Right ventricle myocardium superior (tissue), 1 donor: ENCODE results near the gene RASSF3. TPM values are rescaled to one million over a fixed set of nuclear protein-coding genes. Genes with fewer than 3 reads are reported as not detected.
"Not testable (repeated sequence)": the region's sequence is repeated elsewhere in the genome, so short reads cannot be mapped to it uniquely, and the experiment has no call there.

Source experiments
- ATAC-seq: fragments of 200-7000 bp; cut with Tn5 transposase; one replicate; pipeline ENCODE4 v1.9.1; 2020; ENCODE audit warnings: mild to moderate bottlenecking; ENCODE audit not compliant: poor library complexity
- DNase-seq: peaks from one replicate; pipeline ENCODE4 v3.0.0-alpha.2; 2020
- intact Hi-C: fragments of 100-400 bp; cut with DNase I; formaldehyde crosslinking; loops from one replicate; pipeline ENCODE4 v1.11.2; 2022
- long read RNA-seq: library from polyadenylated mRNA; unstranded; transcript quantifications from one replicate; pipeline ENCODE4 v2.0.0, GENCODE V29; 2021
- total RNA-seq: library from RNA; stranded (reverse); fragmentation: NEBNext Ultra II Directional; extraction: Animal tissue kit (Norgen Biotek cat#: 25700); gene quantifications from one replicate; pipeline ENCODE4 v1.2.1, GENCODE V29; 2021
- donor health status: DM: no; HTN: yes; CAD: no; lungs with severe emphysema.

The RASSF3 gene, protein sequence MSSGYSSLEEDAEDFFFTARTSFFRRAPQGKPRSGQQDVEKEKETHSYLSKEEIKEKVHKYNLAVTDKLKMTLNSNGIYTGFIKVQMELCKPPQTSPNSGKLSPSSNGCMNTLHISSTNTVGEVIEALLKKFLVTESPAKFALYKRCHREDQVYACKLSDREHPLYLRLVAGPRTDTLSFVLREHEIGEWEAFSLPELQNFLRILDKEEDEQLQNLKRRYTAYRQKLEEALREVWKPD
- total RNA-seq = 117 TPM
- long read RNA-seq, transcript RASSF3-204 (5 exons, 3,492 nt) = major isoform, 67 of 81 reads
- long read RNA-seq, partial matches to known transcripts = 8 of 81 reads
- long read RNA-seq, other reads (novel, unspliced or antisense) = 5 of 81 reads

DNA sequence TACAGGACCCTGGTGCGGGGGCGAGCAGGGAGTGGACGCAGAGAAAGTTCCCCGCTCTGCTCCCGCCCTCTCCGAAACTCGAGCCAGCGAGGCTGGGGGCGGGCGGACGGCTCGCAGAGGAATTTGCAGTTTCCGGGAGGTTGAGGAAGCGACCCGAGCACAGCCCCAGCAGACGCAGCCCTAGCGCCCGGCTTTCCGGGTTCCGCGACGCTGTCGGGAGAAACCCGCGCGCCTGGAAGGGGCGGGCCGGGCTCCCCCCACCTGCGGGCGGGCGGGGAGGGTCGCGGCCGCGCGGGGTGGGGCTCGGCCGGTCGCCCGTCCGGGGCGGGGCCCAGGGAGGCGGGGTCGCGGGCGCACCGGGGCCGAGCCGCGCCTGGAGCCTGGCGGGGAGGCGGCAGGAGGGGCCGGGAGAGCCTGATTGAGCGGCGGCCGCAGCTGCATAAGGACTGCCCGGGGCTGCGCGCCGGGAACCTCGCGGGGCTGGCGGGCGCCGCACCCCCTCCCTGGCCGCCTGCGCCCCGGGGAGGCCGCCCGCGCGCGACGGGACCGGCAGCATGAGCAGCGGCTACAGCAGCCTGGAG is at the start of gene RASSF3:
Gene RASSF3, plus strand, starts transcription at position 417 of the 581 bp plus-strand sequence. Its CDS starts 138 bp downstream, at position 555.
- intact Hi-C loops = loop anchor here (5.0 kb wide), 1 partner anchor 87 kb away; no protein-coding TSS in a partner anchor
- peak; percentile 86 for ATAC-seq
- DNase-seq = peak; percentile 88

DNA sequence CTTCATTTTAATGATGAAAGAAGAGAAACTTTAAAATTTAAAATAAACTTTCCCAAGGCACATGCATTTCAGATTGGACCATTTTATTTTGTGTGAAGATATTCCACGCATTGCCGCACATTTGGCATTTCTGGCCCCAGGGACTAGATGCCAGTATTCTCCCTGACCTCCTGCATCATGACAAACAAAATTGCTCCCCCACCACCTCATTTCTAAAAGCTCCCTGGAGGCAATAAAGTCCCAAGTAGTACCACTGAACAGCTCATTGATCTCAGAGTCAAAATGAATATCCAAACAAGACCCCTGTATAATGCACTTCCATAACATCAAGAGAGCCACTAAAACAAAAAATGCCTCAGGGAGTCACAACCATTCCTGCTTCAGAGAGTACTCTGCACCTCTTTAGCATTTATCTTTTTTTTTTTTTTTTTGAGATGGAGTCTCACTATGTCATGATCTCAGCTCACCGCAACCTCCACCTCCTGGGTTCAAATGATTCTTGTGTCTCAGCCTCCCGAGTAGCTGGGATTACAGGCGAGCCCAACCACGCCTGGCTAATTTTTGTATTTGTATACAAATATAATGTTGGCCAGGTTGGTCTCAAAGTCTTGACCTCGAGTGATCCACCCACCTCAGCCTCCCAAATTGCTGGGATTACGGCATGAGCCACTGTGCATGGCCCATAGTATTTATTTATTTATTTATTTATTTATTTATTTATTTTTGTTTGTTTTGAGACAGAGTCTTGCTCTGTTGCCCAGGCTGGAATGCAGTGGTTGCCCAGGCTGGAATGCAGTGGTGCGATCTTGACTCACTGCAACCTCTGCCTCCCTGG is 48.8 kb upstream of the RASSF3 start:
- intact Hi-C loops = no loop called here
- DNase-seq (no peak), ATAC-seq (no peak)

DNA sequence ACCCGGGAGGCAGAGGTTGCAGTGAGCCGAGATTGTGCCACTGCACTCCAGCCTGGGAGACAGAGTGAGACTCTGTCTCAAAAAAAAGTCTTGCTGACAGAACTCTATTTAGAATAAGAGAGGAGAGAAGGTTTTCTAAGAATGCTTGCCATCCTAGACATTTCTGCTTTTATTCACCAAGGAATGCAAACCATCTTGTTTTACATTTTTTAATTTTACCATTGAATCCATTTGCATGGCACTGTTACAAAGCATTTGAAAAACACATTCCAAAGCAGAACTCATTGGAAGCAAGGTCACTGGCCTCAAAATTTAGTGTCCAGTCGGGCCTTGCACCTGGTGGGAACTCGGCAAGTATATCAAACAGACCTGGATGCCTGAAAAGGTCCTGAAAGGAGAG is 44.2 kb upstream of the RASSF3 start:
- no peak for DNase-seq
- no peak for ATAC-seq
- intact Hi-C loops = no loop called here

DNA sequence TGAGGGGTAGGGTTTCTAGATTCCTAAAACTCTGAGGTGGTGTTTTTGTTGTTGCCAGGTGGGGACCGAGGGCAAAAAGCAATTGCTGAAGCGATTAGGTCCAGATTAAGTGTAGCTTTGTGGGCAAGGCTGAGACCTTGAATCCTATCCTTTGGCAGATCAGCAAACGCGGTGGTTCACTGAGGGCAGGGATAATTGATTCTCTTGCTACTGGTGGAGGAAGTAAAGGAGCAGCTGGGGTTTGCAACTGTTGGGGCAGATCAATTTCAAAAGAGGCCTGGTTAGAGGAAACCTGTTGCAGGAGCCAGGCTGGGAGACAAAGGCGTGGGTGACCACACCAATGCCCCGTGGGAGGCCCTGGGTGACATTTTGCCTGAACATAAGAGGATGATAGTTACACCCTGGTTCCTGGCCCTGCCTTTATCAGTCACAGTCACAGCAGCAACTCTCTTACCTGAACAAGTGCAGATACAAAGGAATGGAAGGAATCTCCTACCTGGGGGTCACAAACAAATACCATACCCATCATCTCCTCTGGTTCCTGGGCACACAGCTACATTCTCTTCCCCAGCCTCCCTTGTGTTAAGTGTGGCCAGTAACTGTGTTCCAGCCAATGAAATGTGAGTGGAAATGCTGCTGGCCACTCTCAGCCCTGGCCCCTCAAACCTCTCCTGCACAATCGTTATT is 43.3 kb upstream of the RASSF3 start:
- intact Hi-C loops = no loop called here
- no peak for DNase-seq
- ATAC-seq = no peak

DNA sequence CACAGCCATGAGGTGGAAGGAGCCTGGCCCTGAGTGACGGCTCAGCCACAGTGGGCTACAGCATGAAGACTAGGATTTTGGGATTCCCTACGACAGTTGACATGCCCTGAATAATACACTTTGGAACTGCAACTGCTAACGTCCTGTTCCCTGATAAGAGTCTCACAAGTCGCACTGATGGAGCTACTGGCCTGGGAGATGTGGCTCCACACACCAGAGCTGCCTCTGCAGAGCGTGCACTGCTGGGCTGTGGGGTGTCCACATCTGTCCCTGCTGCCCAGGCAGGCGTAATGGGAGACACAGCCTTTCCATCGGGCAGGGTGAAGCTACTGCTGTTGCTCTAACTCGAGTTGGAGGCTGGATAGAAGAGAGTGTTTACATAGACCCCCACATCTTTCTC is 42.7 kb upstream of the RASSF3 start:
- ATAC-seq = no peak
- intact Hi-C loops = no loop called here
- no peak for DNase-seq

DNA sequence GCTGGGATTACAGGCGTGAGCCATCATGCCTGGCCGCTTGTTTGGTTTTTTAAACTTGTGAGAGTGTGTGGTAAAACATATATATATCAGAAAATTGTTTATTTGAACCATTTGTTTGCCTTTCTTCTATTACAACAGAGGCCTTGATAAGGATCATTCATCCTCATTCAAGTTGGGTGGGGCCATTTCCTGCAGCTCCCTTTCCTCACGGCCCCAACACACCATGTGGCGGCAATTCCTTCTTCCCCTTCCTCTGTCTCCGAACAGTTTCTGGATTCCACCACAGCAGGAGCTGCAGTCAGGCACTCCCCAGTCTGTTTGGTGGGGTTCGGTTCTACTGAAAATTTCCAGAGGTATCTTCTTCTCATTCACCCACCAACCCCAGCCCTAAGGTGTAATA is 42.0 kb upstream of the RASSF3 start:
- intact Hi-C loops = no loop called here
- no peak for ATAC-seq
- no peak for DNase-seq

DNA sequence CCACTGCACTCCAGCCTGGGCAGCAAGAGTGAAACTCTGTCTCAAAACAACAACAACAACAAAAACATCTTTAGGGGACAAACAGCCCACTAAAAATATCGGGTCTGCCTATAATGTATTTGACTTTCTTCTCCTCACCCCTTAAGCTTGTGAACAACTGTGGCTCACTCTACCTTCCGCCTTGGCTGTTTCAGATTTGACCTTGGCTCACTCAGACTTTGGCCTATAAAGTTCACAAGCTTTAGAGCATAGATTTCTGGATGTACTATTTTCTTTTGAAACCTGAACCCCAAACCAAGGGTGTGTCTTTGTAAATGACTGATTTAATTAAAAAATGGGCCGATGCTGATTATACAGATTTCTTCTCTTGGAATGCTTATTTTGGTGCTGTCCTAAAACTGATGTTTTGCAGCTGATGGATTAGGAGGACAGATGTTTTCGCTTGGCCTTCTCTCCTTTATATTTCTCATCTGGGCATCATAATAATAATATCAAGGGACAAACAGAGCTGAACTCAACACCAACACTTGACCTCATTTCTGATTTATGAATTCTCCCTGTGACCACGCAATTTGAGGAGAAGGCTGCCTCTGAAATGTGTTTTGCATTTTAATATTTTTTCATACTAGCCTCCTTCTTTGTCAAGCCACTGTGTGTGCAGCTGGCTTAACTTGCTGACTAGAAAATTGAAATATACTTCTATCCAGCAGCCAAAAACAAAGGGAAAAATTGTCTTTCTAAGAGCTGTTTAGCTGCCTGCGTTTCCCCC is 40.2 kb upstream of the RASSF3 start:
- DNase-seq (no peak), ATAC-seq (peak; percentile 43)
- intact Hi-C loops = no loop called here

DNA sequence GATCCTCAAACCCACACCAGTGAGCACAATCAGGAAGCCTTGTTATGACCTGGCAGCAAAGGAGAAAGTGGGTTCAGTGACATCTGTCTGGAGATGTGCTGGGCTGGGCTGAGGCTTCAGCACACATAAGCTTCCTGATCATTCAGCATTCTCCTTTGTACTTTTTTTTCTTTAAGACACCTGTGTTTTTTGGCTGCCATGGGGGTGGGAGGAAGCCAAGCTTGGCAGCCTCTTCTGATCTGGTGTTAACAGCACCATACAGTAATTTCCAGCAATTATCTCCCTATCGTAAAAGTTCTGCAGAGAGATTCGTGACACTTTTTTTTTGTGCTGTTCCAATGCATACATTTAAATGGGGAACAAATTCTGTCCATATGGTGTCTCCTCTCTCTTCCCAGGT is 38.9 kb upstream of the RASSF3 start:
- ATAC-seq (no peak), DNase-seq (no peak)
- intact Hi-C loops = no loop called here

DNA sequence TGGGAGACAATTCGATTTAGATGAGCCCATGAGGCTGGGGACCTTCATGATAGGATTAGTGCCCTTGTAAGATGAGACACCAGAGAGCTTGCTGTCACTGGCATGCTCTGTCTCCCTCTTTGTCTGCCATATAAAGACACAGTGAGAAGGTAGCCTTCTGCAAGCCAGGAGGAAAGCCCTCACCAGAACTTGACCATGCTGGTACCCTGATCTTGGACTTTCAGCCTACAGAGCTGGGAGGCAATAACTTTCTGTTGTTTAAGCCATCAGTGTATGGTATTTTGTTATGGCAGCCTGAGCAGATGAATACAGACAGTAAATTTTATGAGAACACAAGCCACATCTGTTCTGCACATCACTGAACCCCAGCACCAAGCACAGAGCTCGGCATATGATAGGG is 38.1 kb upstream of the RASSF3 start:
- DNase-seq = no peak
- intact Hi-C loops = no loop called here
- ATAC-seq = no peak

DNA sequence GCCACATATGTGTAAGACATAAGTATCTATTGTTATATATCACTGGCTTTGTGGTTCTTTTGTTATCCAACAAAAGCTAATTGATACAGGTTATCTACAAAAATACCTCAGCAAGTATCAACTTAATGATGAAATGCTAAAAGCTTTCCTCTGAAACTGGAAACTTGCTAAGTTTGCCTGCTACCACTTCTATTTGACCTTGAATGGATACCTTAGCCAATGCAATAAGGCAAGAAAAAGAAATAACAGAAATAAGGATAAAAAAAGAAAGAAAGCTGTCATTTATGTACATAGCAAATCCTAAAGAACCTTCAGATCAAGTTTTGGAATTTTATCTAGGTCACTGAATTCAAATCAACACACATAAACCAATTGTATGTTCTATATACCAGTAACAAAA is 35.5 kb upstream of the RASSF3 start:
- ATAC-seq = no peak
- intact Hi-C loops = no loop called here
- no peak for DNase-seq

DNA sequence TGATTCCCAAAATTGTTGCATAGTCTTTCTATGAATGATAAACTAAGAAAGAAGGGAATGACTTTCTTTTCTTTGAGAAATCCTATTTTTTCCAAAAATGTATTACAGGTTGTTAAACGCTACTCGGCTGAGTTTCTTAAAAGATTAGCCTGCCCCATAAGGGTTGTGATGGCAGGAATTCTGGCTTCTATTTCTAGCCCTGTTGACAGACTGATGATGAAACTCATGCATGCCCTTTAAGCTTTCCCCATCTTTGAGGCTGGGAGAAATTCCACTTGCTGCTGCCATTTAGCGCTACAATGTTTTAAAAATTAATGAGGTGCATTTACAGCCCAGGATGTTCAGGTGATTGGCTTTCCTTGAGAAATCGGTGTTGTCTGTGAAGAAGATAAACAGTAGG is 33.2 kb upstream of the RASSF3 start:
- peak; percentile 80 for ATAC-seq
- no peak for DNase-seq
- intact Hi-C loops = no loop called here

DNA sequence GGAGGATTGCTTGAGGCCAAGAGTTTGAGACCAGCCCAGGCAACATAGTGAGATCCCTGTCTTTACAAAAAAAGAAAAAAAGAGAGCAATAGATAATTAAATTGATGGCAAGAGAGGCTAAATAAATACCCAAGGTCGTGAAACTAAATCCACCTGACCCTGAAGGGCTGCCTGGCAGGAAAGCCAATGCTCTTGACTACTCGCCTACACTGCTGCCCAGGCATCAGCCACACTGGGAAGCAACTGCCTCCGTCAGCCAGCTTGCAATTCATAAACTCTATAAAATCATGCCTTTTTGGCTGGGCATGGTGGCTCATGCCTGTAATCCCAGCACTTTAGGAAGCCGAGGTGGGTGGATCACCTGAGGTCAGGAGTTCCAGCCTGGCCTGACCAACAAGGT is 31.7 kb upstream of the RASSF3 start:
- DNase-seq (no peak), ATAC-seq (no peak)
- intact Hi-C loops = no loop called here

DNA sequence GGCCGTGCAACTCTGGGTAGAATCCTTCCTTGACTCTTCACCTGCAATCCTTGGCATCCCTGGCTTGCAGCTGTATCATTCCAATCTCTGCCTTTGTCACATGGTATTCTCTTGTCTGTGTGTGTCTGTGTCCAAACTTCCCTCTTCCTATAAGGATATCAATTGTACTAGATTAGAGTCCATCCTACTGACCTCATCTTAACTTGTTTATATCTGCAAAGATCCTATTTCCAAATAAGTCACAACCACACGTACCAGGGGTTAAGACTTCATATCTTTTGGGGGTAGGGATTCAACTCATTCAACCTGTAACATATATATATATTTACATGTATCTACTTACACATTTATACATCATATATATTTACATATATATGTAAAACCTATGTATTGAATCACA is 29.6 kb upstream of the RASSF3 start:
- intact Hi-C loops = no loop called here
- ATAC-seq = no peak
- no peak for DNase-seq

DNA sequence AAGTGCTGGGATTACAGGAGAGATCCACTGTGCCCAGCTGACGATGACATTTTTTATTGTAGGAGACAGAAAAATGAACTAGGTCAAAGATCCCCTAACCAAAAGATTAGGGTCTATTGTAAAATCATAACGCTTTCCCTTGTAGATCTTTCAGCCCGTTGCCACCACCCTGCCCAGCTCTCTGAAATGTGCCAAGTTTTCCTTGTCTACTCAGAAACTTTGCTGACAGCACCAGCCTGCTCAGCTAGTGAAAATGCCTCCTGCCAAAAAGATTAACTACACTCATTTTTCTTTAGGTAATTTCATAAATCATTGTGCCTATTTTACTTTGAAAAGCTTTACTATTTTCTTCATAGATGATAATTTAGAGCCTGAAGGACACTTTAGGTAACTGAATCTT is 28.2 kb upstream of the RASSF3 start:
- intact Hi-C loops = no loop called here
- ATAC-seq = peak; percentile 71
- DNase-seq = no peak

DNA sequence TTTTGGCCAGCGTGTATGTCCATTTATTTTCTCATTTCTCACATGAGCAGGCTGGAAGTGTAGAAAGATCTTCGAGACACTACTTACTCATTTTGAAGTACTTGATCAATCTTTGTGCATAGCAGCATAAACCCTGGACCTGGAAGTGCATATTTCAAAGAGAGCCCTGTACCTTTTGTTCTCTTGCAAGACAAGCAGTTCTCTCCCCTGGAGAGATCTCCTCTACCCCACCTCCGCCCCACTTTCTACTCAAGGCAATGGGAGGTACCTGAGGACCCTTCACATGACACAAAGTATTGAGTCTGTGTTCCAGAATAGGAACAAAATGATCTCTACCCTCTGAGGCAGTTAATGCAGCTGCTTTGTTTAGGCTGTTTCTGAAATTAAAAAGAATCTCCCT is 27.4 kb upstream of the RASSF3 start:
- ATAC-seq = no peak
- intact Hi-C loops = no loop called here
- no peak for DNase-seq

DNA sequence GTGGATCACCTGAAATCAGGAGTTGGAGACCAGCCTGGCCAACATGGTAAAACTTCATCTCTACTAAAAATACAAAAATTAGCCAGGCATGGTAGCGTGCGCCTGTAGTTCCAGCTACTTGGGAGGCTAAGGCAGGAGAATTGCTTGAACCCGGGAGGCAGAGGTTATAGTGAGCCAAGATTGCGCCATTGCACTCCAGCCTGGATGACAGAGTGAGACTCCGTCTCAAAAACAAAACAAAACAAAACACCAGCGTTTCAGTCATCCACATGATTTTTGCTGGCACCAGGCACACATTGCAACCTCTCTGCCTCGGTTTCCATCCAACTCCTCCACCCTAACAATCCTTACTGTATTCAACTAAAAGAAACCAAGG is 26.9 kb upstream of the RASSF3 start:
- DNase-seq, intact Hi-C loops, ATAC-seq: not testable (repeated sequence)

DNA sequence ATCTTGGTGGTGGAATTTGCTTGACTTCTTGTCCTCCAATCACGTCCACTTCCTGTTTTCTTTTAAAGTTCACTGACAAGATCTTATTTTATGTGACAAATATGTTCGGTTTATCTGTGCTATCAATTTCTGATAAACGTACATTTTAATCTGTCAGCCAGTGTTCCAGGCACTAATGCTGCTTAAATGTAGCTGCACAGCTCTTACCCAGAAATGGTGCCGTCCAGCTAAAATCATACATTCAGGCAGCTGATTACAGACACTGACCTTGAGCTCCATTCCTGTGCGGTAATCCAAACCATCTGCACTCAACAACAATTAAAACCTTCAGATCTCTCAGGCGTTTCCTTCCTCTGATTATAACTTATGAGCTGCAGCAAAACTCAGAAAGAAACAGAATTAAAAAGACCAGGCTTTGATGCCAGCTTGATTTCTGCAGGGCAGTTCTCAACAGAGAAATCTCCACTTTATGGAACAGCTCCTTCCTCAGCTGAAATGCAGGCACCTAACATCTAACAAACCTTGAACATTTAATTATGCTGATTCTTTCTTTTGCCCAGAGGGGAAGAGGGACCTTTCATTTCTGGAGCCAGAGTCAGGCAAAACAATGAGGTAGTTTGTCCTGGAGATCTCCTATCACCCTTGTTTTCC is 26.4 kb upstream of the RASSF3 start:
- ATAC-seq = peak; percentile 40
- DNase-seq = no peak
- intact Hi-C loops = no loop called here

DNA sequence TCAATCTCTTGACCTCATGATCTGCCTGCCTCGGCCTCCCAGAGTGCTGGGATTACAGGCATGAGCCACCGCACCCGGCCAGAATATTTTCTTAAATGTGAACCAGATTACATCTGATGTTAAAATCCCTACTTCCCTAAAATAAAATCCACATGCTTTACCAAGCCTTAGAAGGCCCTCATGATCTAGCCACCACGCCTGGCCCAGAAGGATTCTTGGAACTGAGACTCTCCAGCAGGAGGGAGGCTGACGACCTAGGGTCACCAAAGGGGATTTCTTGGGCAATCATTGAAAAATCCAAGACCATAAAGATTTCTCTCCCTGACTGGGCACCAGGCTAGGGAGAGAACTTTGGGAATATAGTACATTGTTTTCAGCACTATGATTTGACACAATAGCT is 25.2 kb upstream of the RASSF3 start:
- ATAC-seq = no peak
- intact Hi-C loops = no loop called here
- no peak for DNase-seq
